Endodermal cell (in vitro differentiated cells): ENCODE results near the gene CAMTA1. TPM values are rescaled to one million over a fixed set of nuclear protein-coding genes. Genes with fewer than 3 reads are reported as not detected.
A peak's percentile ranks its signal among the peaks of the same experiment; 100 is the strongest.

Source experiments
- DNase-seq: peaks from one replicate; pipeline ENCODE4 v3.0.0-alpha.2; 2017
- H3K27ac ChIP-seq: 2 replicates; pipeline ENCODE4 v1.5.1; 2013; ENCODE audit warnings: mild to moderate bottlenecking, low read depth, low read length, moderate library complexity
- H3K27me3 ChIP-seq: 2 replicates; pipeline ENCODE4 v1.6.1; 2013; ENCODE audit warnings: mild to moderate bottlenecking, low read length, moderate library complexity; ENCODE audit not compliant: insufficient read depth, control insufficient read depth, poor library complexity, severe bottlenecking
- H3K36me3 ChIP-seq: 2 replicates; pipeline ENCODE4 v1.7.0; 2013; ENCODE audit warnings: mild to moderate bottlenecking, low read length, moderate library complexity; ENCODE audit not compliant: control insufficient read depth, insufficient read depth
- H3K4me1 ChIP-seq: one replicate; pipeline ENCODE4 v1.7.0; 2013; ENCODE audit warnings: low read length; ENCODE audit not compliant: control insufficient read depth, insufficient read depth
- H3K4me3 ChIP-seq: 2 replicates; pipeline ENCODE4 v1.5.1; 2013; ENCODE audit warnings: mild to moderate bottlenecking, low read length, moderate library complexity
- H3K9ac ChIP-seq: 2 replicates; pipeline ENCODE4 v1.6.1; 2013; ENCODE audit warnings: mild to moderate bottlenecking, low read length, moderate library complexity; ENCODE audit not compliant: poor library complexity, severe bottlenecking; ENCODE audit errors: extremely low read depth
- H3K9me3 ChIP-seq: 2 replicates; pipeline ENCODE4 v1.6.1; 2013; ENCODE audit warnings: mild to moderate bottlenecking, low read length, moderate library complexity; ENCODE audit not compliant: control insufficient read depth
- H3K27ac Mint-ChIP-seq: 2 replicates; pipeline ENCODE4 v1.8.0; 2020; ENCODE audit warnings: mixed read lengths
- H3K27me3 Mint-ChIP-seq: 2 replicates; pipeline ENCODE4 v1.8.0; 2021; ENCODE audit warnings: mild to moderate bottlenecking, mixed read lengths; ENCODE audit not compliant: insufficient read depth
- H3K36me3 Mint-ChIP-seq: 2 replicates; pipeline ENCODE4 v1.8.0; 2020; ENCODE audit warnings: low read depth, mixed read lengths
- H3K4me1 Mint-ChIP-seq: 2 replicates; pipeline ENCODE4 v1.8.0; 2020; ENCODE audit warnings: mixed read lengths
- H3K4me3 Mint-ChIP-seq: 2 replicates; pipeline ENCODE4 v1.8.0; 2020; ENCODE audit warnings: mild to moderate bottlenecking, moderate library complexity, mixed read lengths
- H3K9me3 Mint-ChIP-seq: 2 replicates; pipeline ENCODE4 v1.8.0; 2020; ENCODE audit warnings: mild to moderate bottlenecking, mixed read lengths
- CTCF ChIP-seq: fragments of 200-600 bp; sonication (generic); conservative IDR thresholded peaks from 2 replicates; pipeline ENCODE4 v1.5.0; 2021; ENCODE audit warnings: antibody characterized with exemption, mild to moderate bottlenecking
- WGBS, 2 experiments: methylation state at CpG; one replicate each; pipeline versions ENCODE4 v1.1.5 to v1.1.7; 2013; ENCODE audit warnings: missing lambda C conversion rate in 2 of 2, mixed read lengths in 1 of 2; ENCODE audit not compliant: insufficient coverage in 1 of 2, insufficient read length in 1 of 2; 5-methylcytosine and 5-hydroxymethylcytosine counted together
- total RNA-seq, 2 donors: library from RNA; stranded (reverse); fragmentation: NEBNext Ultra II Directional in 1 of 2; extraction: Animal tissue kit (Norgen Biotek cat#: 25700) in 1 of 2; gene quantifications; 2 replicates in 1 of 2; 3 replicates in 1 of 2; pipeline ENCODE4 v1.2.1, GENCODE V29; 2021

The CAMTA1 gene
- total RNA-seq, 2 donors from 2014 or later: 123 to 137 TPM

GRCh38 chr1:7646164-7646563 lies 860.9 kb downstream of the CAMTA1 start:
- H3K4me3 ChIP-seq: no peak overlapping the region
- H3K9me3 ChIP-seq: no peaks in the 10 kb centered on the region
- no peaks in the 10 kb centered on the region for H3K27me3 ChIP-seq
- no peak overlapping the region for H3K27ac ChIP-seq
- Mint-ChIP-seq H3K36me3 (no peaks in the 10 kb centered on the region), H3K27me3 (no peaks in the 10 kb centered on the region), H3K9me3 (no peaks in the 10 kb centered on the region), H3K4me3 (no peak overlapping the region), H3K27ac (no peak overlapping the region), H3K4me1 (peaks cover 6% of the 10 kb centered on the region)
- WGBS, 2 experiments: 92 to 96% methylated on average over 2 to 3 of the region's 3 CpGs
- no peak for DNase-seq
- H3K9ac ChIP-seq: no peak overlapping the region
- H3K36me3 ChIP-seq: no peaks in the 10 kb centered on the region
- H3K4me1 ChIP-seq: peaks cover 3% of the 10 kb centered on the region
- TF ChIP-seq CTCF: no peak

- Histone ChIP-seq H3K9me3 (no peaks in the 10 kb centered on the region), H3K36me3 (no peaks in the 10 kb centered on the region), H3K27me3 (no peaks in the 10 kb centered on the region), H3K9ac (no peak overlapping the region), H3K4me3 (no peak overlapping the region), H3K4me1 (peaks cover 3% of the 10 kb centered on the region), H3K27ac (no peak overlapping the region)
- Mint-ChIP-seq H3K9me3 (no peaks in the 10 kb centered on the region), H3K36me3 (no peaks in the 10 kb centered on the region), H3K27me3 (no peaks in the 10 kb centered on the region), H3K27ac (no peak overlapping the region), H3K4me3 (no peak overlapping the region), H3K4me1 (peaks cover 6% of the 10 kb centered on the region)
- peak; percentile 98 for TF ChIP-seq CTCF
- WGBS, 2 experiments: 53 to 57% methylated on average over 17 to 29 of the region's 30 CpGs
- peak; percentile 89 for DNase-seq
These were observed 862.0 kb downstream of the CAMTA1 start for GRCh38 chr1:7646981-7647901.

GRCh38 chr1:7648761-7649384 lies 863.6 kb downstream of the CAMTA1 start:
- Histone ChIP-seq H3K9ac (no peak overlapping the region), H3K27ac (no peak overlapping the region), H3K4me3 (no peak overlapping the region), H3K4me1 (no peaks in the 10 kb centered on the region), H3K36me3 (no peaks in the 10 kb centered on the region), H3K9me3 (no peaks in the 10 kb centered on the region), H3K27me3 (no peaks in the 10 kb centered on the region)
- WGBS, 2 experiments: 90% methylated on average over 9 to 14 of the region's 14 CpGs
- no peak for DNase-seq
- Mint-ChIP-seq H3K4me1 (peaks cover 3% of the 10 kb centered on the region), H3K4me3 (no peak overlapping the region), H3K36me3 (no peaks in the 10 kb centered on the region), H3K27me3 (no peaks in the 10 kb centered on the region), H3K27ac (no peak overlapping the region), H3K9me3 (no peaks in the 10 kb centered on the region)
- no peak for TF ChIP-seq CTCF
